H1 (cell line): ENCODE data around the gene NR5A2. TPM values are rescaled to one million over a fixed set of nuclear protein-coding genes. Genes with fewer than 3 reads are reported as not detected.
A peak's percentile ranks its signal among the peaks of the same experiment; 100 is the strongest.

ENCODE experiments used
- CTCF ChIA-PET: fragments of 300-600 bp; sonication (Branson Sonifier 250); formaldehyde crosslinking; loops from one replicate; lab custom pipeline; 2021; ENCODE audit not compliant: partially characterized antibody; lab: Charles Lee
- POLR2A ChIA-PET: fragments of 300-600 bp; sonication (Branson Sonifier 250); formaldehyde crosslinking; loops from one replicate; lab custom pipeline; 2021; ENCODE audit warnings: inconsistent platforms; ENCODE audit not compliant: partially characterized antibody; lab: Charles Lee
- DNase-seq, 2 experiments: peaks; one replicate each; pipeline versions ENCODE4 v3.0.0 to v3.0.0-alpha.2; 2010 to 2022; ENCODE audit warnings: low spot score in 2 of 2, low read depth in 1 of 2, mixed read lengths in 1 of 2
- FAIRE-seq: peaks from 2 replicates; lab custom pipeline; 2011; peaks lifted over from hg19 to GRCh38; lab: Jason Lieb, UNC
- H2AFZ ChIP-seq: 2 replicates; pipeline ENCODE4 v1.8.1; 2012; ENCODE audit warnings: low read length, inconsistent platforms
- H2AK5ac ChIP-seq: 2 replicates; pipeline ENCODE4 v1.6.1; 2013; ENCODE audit warnings: low read depth, low read length
- H2BK120ac ChIP-seq: replicated peaks from 2 replicates; pipeline ENCODE3; 2013; ENCODE audit warnings: low read depth, low read length, inconsistent platforms
- H2BK12ac ChIP-seq: 2 replicates; pipeline ENCODE4 v1.6.1; 2013; ENCODE audit warnings: low read depth, low read length
- H2BK15ac ChIP-seq: 2 replicates; pipeline ENCODE4 v1.6.1; 2013; ENCODE audit warnings: low read length
- H2BK20ac ChIP-seq: 2 replicates; pipeline ENCODE4 v1.6.1; 2013; ENCODE audit warnings: low read length
- H2BK5ac ChIP-seq: 2 replicates; pipeline ENCODE4 v1.6.1; 2013; ENCODE audit warnings: low read depth, low read length
- H3K14ac ChIP-seq: 2 replicates; pipeline ENCODE4 v1.6.1; 2013; ENCODE audit warnings: inconsistent platforms; ENCODE audit not compliant: insufficient read length
- H3K18ac ChIP-seq: 2 replicates; pipeline ENCODE4 v1.6.1; 2013; ENCODE audit warnings: low read length; ENCODE audit errors: extremely low read depth
- H3K23ac ChIP-seq: 2 replicates; pipeline ENCODE4 v1.6.1; 2013; ENCODE audit warnings: inconsistent platforms; ENCODE audit not compliant: insufficient read length
- H3K23me2 ChIP-seq: 2 replicates; pipeline ENCODE4 v1.6.1; 2013; ENCODE audit warnings: low read depth, low read length
- H3K27ac ChIP-seq: 2 replicates; pipeline ENCODE4 v1.6.1; 2011; ENCODE audit warnings: low read depth, low read length, inconsistent platforms
- H3K27me3 ChIP-seq, 4 experiments: replicated peaks in 1 of 4; 1 replicate in 1 of 4; 2 replicates in 3 of 4; pipeline versions ENCODE4 v1.6.1 to v1.8.1; 2011 to 2013; ENCODE audit warnings: low read length in 3 of 4, mild to moderate bottlenecking in 3 of 4, inconsistent platforms in 2 of 4, mixed read lengths in 2 of 4, moderate library complexity in 1 of 4; ENCODE audit not compliant: control insufficient read depth in 3 of 4, insufficient read depth in 3 of 4; ENCODE audit errors: extremely low read depth in 1 of 4
- H3K36me3 ChIP-seq, 4 experiments: 2 replicates each; pipeline versions ENCODE4 v1.6.1 to v1.8.1; 2011 to 2013; ENCODE audit warnings: mild to moderate bottlenecking in 4 of 4, low read length in 3 of 4, moderate library complexity in 2 of 4, control low read depth in 1 of 4, inconsistent platforms in 1 of 4; ENCODE audit not compliant: insufficient read depth in 4 of 4, control insufficient read depth in 2 of 4
- H3K4ac ChIP-seq: replicated peaks from 2 replicates; pipeline ENCODE3; 2013; ENCODE audit warnings: low read length, low read depth, mixed read lengths, inconsistent platforms; ENCODE audit not compliant: insufficient read length
- H3K4me1 ChIP-seq, 4 experiments: replicated peaks in 1 of 4; 1 replicate in 1 of 4; 2 replicates in 3 of 4; pipeline versions ENCODE4 v1.6.1 to v1.8.1; 2011 to 2013; ENCODE audit warnings: low read length in 3 of 4, inconsistent platforms in 2 of 4, mixed read lengths in 1 of 4; ENCODE audit not compliant: insufficient read depth in 4 of 4, control insufficient read depth in 3 of 4
- H3K4me2 ChIP-seq, 2 experiments: 2 replicates each; pipeline versions ENCODE4 v1.6.1 to v1.8.1; 2011 to 2013; ENCODE audit warnings: low read depth in 2 of 2, low read length in 2 of 2, control low read depth in 1 of 2, inconsistent platforms in 1 of 2, mild to moderate bottlenecking in 1 of 2; ENCODE audit not compliant: insufficient read depth in 1 of 2
- H3K4me3 ChIP-seq, 4 experiments: fragments of 200-600, 300-600 bp in 1 of 4; sonication (generic), shearing (Covaris generic), sonication (Bioruptor Twin) in 1 of 4; 2 replicates each; pipeline versions ENCODE4 v1.5.1 to v1.8.1; 2011 to 2016; ENCODE audit warnings: low read length in 4 of 4, low read depth in 3 of 4, control low read depth in 2 of 4, inconsistent platforms in 2 of 4, mild to moderate bottlenecking in 2 of 4, mixed read lengths in 1 of 4, moderate library complexity in 1 of 4; ENCODE audit not compliant: insufficient read depth in 2 of 4; ENCODE audit errors: extremely low read depth in 1 of 4
- H3K56ac ChIP-seq: replicated peaks from 2 replicates; pipeline ENCODE3; 2013; ENCODE audit warnings: low read depth, mild to moderate bottlenecking, mixed read lengths, low read length, inconsistent platforms; ENCODE audit not compliant: insufficient read length
- H3K79me1 ChIP-seq: 2 replicates; pipeline ENCODE4 v1.6.1; 2013; ENCODE audit warnings: low read depth, low read length, control low read depth
- H3K79me2 ChIP-seq, 2 experiments: 2 replicates each; pipeline versions ENCODE4 v1.6.1 to v1.8.1; 2012 to 2013; ENCODE audit warnings: low read length in 2 of 2, mild to moderate bottlenecking in 2 of 2, inconsistent platforms in 1 of 2; ENCODE audit not compliant: insufficient read depth in 2 of 2, control insufficient read depth in 1 of 2
- H3K9ac ChIP-seq, 4 experiments: replicated peaks in 1 of 4; 1 replicate in 1 of 4; 2 replicates in 3 of 4; pipeline versions ENCODE4 v1.6.1 to v1.8.1; 2011 to 2013; ENCODE audit warnings: low read depth in 3 of 4, low read length in 3 of 4, control low read depth in 2 of 4, mild to moderate bottlenecking in 2 of 4, moderate library complexity in 2 of 4, inconsistent platforms in 1 of 4; ENCODE audit errors: extremely low read depth in 1 of 4
- H3K9me3 ChIP-seq, 2 experiments: 2 replicates each; pipeline versions ENCODE4 v1.6.1 to v1.8.1; 2012 to 2013; ENCODE audit warnings: mild to moderate bottlenecking in 2 of 2, moderate library complexity in 2 of 2, control low read depth in 1 of 2, inconsistent platforms in 1 of 2, low read depth in 1 of 2, low read length in 1 of 2, mixed read lengths in 1 of 2; ENCODE audit not compliant: insufficient read depth in 2 of 2
- H4K20me1 ChIP-seq, 2 experiments: replicated peaks in 1 of 2; 2 replicates each; pipeline versions ENCODE3 to v1.8.1; 2011 to 2013; ENCODE audit warnings: inconsistent platforms in 2 of 2, low read length in 2 of 2, mild to moderate bottlenecking in 1 of 2; ENCODE audit not compliant: insufficient read depth in 2 of 2, control insufficient read depth in 1 of 2
- H4K5ac ChIP-seq: 2 replicates; pipeline ENCODE4 v1.6.1; 2013; ENCODE audit warnings: low read length, low read depth, mixed read lengths, inconsistent platforms; ENCODE audit not compliant: insufficient read length
- H4K8ac ChIP-seq: 2 replicates; pipeline ENCODE4 v1.8.0; 2013; ENCODE audit warnings: mild to moderate bottlenecking, moderate library complexity, low read length, inconsistent platforms; ENCODE audit not compliant: insufficient read depth; ENCODE audit errors: extremely low read depth
- H4K91ac ChIP-seq: replicated peaks from 2 replicates; pipeline ENCODE3; 2013; ENCODE audit warnings: low read length, mixed read lengths, inconsistent platforms; ENCODE audit not compliant: insufficient read length
- ASH2L ChIP-seq: fragments of 200-600, 300-600 bp; sonication (generic); IDR thresholded peaks from one replicate; pipeline ENCODE4 v1.7.1; 2017; ENCODE audit warnings: low read length
- EGR1 ChIP-seq: IDR thresholded peaks from 2 replicates; pipeline ENCODE4 v1.6.1; 2011; ENCODE audit warnings: low read depth, low read length, borderline replicate concordance
- EP300 ChIP-seq, 2 experiments: IDR thresholded peaks; 1 replicate in 1 of 2; 2 replicates in 1 of 2; pipeline ENCODE4 v1.6.1; 2011 to 2012; ENCODE audit warnings: low read depth in 2 of 2, low read length in 2 of 2, mild to moderate bottlenecking in 2 of 2, borderline replicate concordance in 1 of 2, inconsistent platforms in 1 of 2, moderate library complexity in 1 of 2
- FOSL1 ChIP-seq: IDR thresholded peaks from 2 replicates; pipeline ENCODE4 v1.6.1; 2011; ENCODE audit warnings: mild to moderate bottlenecking, low read depth, low read length, moderate library complexity; ENCODE audit not compliant: insufficient read depth
- MAFK ChIP-seq: IDR thresholded peaks from 2 replicates; pipeline ENCODE4 v1.6.1; 2012; ENCODE audit warnings: low read depth, mild to moderate bottlenecking, improper control_type of control experiment, low read length
- SIRT6 ChIP-seq: IDR thresholded peaks from one replicate; pipeline ENCODE4 v1.7.1; 2012; ENCODE audit warnings: low read length, inconsistent platforms
- ZNF274 ChIP-seq: IDR thresholded peaks from 2 replicates; pipeline ENCODE4 v1.7.0; 2012; ENCODE audit warnings: low read length, borderline replicate concordance; ENCODE audit errors: extremely low read depth
- polyA plus RNA-seq, 7 experiments: library from polyadenylated mRNA; depleted of rRNA in 3 of 7; stranded (reverse) in 5 of 7; unstranded in 2 of 7; fragments of >200 nt in 5 of 7; fragments of 200-250 nt in 2 of 7; gene quantifications; 1 replicate in 5 of 7; 2 replicates in 1 of 7; 4 replicates in 1 of 7; pipeline versions ENCODE4 v1.2.1 to v1.2.3, GENCODE V29; 2011 to 2013; ENCODE audit warnings: missing spikeins in 2 of 7, mixed read lengths in 2 of 7
- total RNA-seq: library from RNA; stranded (reverse); fragmentation: NEBNext Ultra II Directional; extraction: Animal tissue kit (Norgen Biotek cat#: 25700); gene quantifications from 2 replicates; pipeline ENCODE4 v1.2.1, GENCODE V29; 2021

Gene NR5A2
- total and polyA plus RNA-seq, 2 of the 8 experiments (the other 6 are each of a cell fraction or from before 2014, with no cell fraction given) = 1.7 to 11.6 TPM

DNA sequence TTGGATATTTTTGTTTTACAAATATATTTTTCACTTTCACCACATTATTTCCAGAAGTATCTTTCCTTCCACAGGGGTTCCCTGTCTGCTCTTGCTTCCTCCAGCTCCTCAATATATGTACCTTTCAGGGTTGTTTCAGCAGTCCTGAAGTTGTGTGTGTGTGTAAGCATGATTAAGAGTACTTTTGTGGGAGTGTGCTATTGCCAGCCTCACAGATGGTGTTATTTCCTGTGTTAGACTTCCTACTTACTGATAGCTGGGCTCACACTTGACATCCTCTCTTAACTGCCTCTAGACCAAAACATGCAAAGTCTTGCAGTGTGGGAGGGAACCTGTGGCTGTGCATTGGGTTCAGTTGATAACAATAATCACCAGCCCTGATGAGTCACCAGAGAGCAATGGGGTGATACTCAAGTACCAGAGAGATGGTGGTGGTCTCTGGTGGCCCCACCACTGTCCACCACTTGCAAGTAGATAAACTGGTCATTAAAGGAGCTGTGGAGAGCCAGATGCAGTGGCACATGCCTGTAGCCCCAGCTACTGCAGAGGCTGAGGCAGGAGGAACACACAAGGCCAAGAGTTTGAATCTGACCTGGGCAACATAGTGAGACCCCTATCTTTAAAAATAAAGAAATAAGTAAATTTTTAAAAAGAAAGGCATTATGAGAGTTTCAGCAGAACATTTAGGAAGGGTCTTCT, 126.7 kb downstream of the NR5A2 start:
- Histone ChIP-seq H3K4me1 (no peaks in the 10 kb centered on the region), H3K18ac (no peak overlapping the region), H2BK20ac (no peak overlapping the region), H3K23me2 (no peaks in the 10 kb centered on the region), H2BK5ac (no peak overlapping the region), H3K56ac (no peak overlapping the region), H2BK15ac (no peak overlapping the region), H2BK12ac (no peak overlapping the region), H3K79me2 (no peaks in the 10 kb centered on the region), H3K4me2 (no peak overlapping the region), H3K4ac (no peak overlapping the region), H4K5ac (no peak overlapping the region), H4K8ac (0 out of 2 replicates have a peak overlapping the region, but pooled peaks have one; percentile 16), H3K9me3 (no peaks in the 10 kb centered on the region), H4K20me1 (no peaks in the 10 kb centered on the region), H2AK5ac (no peak overlapping the region), H2BK120ac (no peak overlapping the region), H3K23ac (no peak overlapping the region), H3K9ac (no peak overlapping the region), H4K91ac (no peak overlapping the region), H3K4me3 (no peak overlapping the region), H3K14ac (no peak overlapping the region), H3K27ac (no peak overlapping the region), H3K27me3 (no peaks in the 10 kb centered on the region), H3K36me3 (no peaks in the 10 kb centered on the region; a peak in 1 of 8 replicates), H3K79me1 (no peaks in the 10 kb centered on the region), H2AFZ (no peak overlapping the region)
- DNase-seq = no peak
- ChIA-PET POLR2A (interaction anchor here (1.0 kb wide), 1 partner anchor 14 kb away, joined by 3 read pairs; no protein-coding TSS in a partner anchor), CTCF (interaction anchor here (0.5 to 3.0 kb wide), 4 partner anchors 14 to 214 kb away, joined by 3 to 18 read pairs (median 8); no protein-coding TSS in a partner anchor)
- FAIRE-seq = no peak
- no peak for TF ChIP-seq MAFK
- TF ChIP-seq EGR1 = no peak
- no peak for TF ChIP-seq ZNF274
- TF ChIP-seq SIRT6 = no peak
- TF ChIP-seq ASH2L = no peak
- no peak for TF ChIP-seq EP300 (IDR thresholded peaks at IDR 0.05; ENCODE audit: borderline replicate concordance in 1 of 2, low read depth in 2 of 2, low read length in 2 of 2)
- no peak for TF ChIP-seq FOSL1
